ENCODE results near the gene JAK2. TPM values are rescaled to one million over a fixed set of nuclear protein-coding genes. Genes with fewer than 3 reads are reported as not detected.

The JAK2 gene
- total RNA-seq, 1 donor from 2014 or later, result 7.1 TPM

DNA sequence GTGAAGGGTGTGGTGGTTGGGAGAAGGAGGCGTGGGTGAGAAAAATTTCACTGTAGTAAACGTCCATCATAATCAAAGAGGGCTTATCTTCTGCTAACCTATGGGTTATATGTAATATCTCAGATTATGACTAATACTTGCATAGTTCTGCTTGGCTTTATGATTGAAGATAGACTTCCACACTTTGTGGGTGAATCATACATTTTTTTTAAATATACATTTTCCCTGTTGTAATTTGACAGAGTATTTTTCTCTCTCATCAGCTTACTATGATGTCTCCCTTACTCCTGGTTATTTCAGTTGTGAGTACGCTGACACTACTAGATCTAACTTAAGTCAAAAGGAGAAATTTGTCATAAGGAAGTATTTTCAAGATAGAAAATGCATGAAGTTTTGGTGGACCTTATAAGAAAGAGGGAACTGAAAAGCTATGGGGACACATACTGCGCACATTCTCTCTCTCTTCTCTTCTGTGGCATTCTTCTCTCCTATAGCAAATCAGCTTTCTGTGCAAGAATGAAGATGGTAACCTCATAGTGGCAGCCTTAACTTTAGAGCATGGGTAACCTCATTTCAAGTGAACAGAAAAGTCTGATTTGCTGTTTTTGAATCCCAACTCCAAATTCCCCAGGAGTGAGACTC lies 4.9 kb upstream of the JAK2 start:
- no peak for DNase-seq (ENCODE audit: low read depth)
- no peak overlapping the region for H3K4me3 ChIP-seq (ENCODE audit: low read depth, low read length)
- TF ChIP-seq CTCF (conservative IDR thresholded peaks at IDR 0.05; ENCODE audit: low read depth, low read length), result no peak

DNA sequence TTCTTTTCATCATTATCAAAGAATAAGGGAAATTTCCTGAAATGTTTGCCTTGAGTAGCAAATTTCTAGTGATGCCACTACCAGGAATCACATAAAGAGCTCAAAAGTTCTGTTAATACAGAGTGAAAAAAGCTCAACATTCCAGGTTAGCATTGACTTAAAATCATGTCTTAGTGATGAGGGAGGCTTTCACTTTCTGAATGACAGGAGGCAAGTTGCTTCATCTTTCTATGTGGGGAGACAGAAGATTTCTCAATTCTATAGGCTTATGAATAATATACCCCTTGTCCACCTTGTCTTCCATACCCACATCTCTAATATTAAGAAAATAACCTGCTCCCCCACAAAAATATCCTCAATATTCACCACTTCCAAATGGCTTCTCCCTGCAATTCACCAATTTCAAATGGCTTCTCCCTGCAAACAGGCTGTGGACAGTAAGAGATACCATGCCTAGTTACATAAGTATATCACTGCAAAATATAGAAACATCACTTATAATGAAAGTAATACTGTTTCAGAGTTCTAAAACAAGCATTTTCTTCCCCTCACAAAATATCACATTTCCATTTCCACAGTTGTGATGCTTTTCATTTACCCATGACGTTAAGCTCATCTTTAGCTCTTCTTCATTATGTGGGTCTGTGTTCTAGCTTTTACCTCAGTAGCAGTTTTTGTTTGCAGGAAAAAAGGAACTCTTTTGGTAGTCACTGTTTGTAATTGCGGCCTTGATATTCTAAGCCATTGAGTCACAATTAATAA lies 2.2 kb upstream of the JAK2 start:
- DNase-seq (ENCODE audit: low read depth), result no peak
- H3K4me3 ChIP-seq (ENCODE audit: low read depth, low read length), result no peak overlapping the region
- no peak for TF ChIP-seq CTCF (conservative IDR thresholded peaks at IDR 0.05; ENCODE audit: low read depth, low read length)

- H3K4me3 ChIP-seq (ENCODE audit: low read depth, low read length), result peak overlapping the region; percentile 75
- TF ChIP-seq CTCF (conservative IDR thresholded peaks at IDR 0.05; ENCODE audit: low read depth, low read length), result no peak
- no peak for DNase-seq (ENCODE audit: low read depth)
Measured at GRCh38 chr9:4983601-4984165, 1.4 kb upstream of the JAK2 start.

GRCh38 chr9:4984171-4984620 lies 876 bp upstream of the JAK2 start:
- TF ChIP-seq CTCF (conservative IDR thresholded peaks at IDR 0.05; ENCODE audit: low read depth, low read length), result no peak
- DNase-seq (ENCODE audit: low read depth), result no peak
- H3K4me3 ChIP-seq (ENCODE audit: low read depth, low read length), result peak overlapping the region; percentile 75

DNA sequence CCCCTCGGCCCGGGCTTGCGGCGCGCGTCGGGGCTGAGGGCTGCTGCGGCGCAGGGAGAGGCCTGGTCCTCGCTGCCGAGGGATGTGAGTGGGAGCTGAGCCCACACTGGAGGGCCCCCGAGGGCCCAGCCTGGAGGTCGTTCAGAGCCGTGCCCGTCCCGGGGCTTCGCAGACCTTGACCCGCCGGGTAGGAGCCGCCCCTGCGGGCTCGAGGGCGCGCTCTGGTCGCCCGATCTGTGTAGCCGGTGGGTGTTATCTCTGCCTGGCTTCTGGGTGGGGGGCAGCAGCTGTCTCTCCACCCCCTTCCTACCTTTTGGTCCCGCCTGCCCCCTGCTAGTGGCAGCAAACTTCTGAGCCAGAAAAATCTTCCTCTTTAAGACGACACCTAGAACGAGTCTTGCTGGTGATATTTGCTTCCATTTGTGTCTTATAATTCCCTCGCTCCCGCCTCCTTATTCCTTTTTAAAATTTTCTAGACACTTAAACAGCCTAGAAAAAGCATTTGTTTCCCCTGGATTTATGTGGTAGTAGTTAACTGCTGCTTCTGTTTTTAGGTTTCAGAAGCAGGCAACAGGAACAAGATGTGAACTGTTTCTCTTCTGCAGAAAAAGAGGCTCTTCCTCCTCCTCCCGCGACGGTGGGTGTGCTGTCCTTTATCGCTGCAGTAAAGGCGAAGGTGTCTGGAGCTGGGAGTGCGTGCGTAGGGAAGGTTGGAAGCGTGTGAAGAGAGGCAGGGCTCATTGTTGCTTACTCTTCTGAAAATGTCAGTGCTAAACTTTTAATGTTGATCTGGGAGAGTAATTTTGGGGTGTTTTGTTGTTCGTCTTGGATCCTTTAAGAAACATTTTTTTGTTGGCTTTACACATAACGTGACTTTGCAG lies 554 bp downstream of the JAK2 start:
- TF ChIP-seq CTCF (conservative IDR thresholded peaks at IDR 0.05; ENCODE audit: low read depth, low read length), result no peak
- peak; percentile 13 for DNase-seq (ENCODE audit: low read depth)

DNA sequence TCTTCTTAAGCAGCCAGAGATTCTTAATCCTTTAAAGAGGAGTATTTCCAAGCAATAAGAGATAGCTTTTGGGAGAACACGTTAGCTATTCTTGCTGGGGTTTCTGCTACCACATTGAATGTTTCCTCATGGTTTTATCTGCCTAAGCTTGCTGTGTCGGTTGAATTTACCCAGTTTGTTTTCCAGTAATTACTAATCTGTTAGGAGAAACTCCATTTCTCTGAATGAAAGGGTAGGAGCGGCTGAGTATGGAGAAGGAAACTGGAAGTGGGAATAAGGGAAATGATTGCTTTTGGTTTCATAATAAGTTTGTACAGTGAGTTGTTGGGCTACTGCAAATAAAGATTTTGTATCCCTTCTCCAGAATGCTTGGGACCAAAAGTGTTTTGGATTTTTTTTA lies 1.2 kb downstream of the JAK2 start:
- TF ChIP-seq CTCF (conservative IDR thresholded peaks at IDR 0.05; ENCODE audit: low read depth, low read length), result no peak
- no peak for DNase-seq (ENCODE audit: low read depth)
- peak overlapping the region; percentile 75 for H3K4me3 ChIP-seq (ENCODE audit: low read depth, low read length)

More for the DNA sequence above, 554 bp downstream of the JAK2 start:
- peak overlapping the region; percentile 75 for H3K4me3 ChIP-seq (ENCODE audit: low read depth, low read length)

All from epithelial cell of proximal tubule (primary cell).